RCC 7860 (cell line): ENCODE results near the gene PIK3IP1.
"Not testable (repeated sequence)": the region's sequence is repeated elsewhere in the genome, so short reads cannot be mapped to it uniquely, and the experiment has no call there.

Source experiments
- DNase-seq: peaks from one replicate; pipeline ENCODE4 v3.0.0-alpha.2; 2015; ENCODE audit warnings: low spot score
- FAIRE-seq: peaks from 2 replicates; lab custom pipeline; 2012; peaks lifted over from hg19 to GRCh38; lab: Jason Lieb, UNC

Gene PIK3IP1, protein sequence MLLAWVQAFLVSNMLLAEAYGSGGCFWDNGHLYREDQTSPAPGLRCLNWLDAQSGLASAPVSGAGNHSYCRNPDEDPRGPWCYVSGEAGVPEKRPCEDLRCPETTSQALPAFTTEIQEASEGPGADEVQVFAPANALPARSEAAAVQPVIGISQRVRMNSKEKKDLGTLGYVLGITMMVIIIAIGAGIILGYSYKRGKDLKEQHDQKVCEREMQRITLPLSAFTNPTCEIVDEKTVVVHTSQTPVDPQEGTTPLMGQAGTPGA

DNA sequence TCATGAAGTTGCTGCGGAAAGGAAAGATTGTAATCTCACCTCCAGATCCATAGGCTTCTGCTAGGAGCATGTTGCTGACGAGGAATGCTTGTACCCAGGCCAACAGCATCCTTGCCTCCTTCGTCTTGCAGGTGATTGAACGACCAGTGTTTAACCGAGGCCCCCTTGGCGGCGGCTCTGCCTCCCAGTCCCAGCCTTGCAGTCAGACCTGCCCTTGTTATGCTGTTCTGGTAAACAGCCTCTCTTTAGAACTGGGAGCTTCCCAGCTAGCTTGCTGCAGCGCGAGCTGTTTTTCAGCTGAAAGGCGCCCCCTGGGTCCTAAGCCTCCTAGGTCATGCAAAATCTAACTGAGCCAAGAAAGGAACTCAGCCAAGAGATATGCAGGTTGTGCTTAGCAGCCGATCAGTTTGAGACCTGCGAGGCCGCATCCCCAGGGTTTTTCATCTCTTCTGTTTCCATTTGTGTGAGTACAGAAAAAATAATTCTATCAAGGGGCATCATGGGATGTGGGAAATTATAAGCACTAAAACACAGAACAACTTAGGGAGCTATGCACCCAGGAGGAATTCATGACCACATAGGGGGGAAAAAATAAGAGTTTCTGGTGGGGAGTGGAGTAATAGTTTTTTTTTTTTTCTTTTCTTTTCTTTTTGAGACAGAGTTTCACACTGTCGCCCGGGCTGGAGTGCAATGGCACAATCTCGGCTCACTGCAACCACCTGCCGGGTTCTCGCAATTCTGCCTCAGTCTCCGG is at the start of gene PIK3IP1:
Gene PIK3IP1, minus strand, starts transcription at position 253 of the 754 bp plus-strand sequence. Its CDS starts 144 bp downstream, at position 109.
- peak; percentile 47 for DNase-seq
- no peak for FAIRE-seq

- no peak for FAIRE-seq
These were observed 49.2 kb upstream of the PIK3IP1 start for GRCh38 chr22:31341386-31342088.

DNA sequence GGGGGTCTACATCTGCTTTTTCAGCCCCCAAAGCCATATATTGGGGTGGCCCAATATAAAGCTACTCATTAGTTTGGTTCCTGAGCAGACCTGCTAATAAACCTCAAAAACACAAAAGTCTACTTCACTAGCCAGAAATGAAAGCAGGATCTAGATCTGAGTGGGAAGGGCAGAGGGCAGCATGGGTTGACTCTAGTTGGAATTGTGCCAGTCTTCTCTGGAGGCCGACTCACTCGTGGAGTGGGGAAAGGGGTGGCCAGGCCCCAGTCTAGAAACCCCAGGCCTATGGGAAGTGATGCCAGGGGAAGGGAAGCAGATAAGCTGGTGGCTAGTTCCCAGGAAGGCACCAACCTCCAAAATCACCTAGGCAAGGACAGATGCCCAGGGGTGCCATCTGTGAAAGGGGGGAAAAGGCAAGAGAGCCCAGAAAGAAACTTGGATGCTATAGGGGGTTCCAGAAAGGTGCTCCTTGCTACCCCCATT is 48.5 kb upstream of the PIK3IP1 start:
- DNase-seq = no peak
- FAIRE-seq = no peak

More at GRCh38 chr22:31341386-31342088, 49.2 kb upstream of the PIK3IP1 start:
- no peak for DNase-seq

DNA sequence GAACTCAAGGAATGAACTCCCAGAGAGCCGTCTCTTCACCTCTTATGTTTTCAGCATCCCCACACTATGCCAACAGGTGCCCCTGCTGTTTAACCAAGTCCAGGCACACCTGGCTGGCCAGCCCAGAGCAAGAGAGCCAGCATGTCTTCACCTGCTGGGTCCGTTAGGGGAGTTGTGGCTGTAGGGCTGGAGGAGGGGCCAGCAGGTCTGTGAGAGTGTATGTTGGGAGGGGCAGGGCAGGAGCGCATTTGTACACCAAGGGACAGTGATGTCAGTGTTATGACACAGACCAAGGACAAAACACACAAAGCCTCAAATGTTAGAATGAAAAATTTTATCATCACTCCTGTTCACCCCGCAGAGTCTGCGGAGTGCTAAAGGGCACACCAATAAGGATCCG is 48.1 kb upstream of the PIK3IP1 start:
- no peak for DNase-seq
- no peak for FAIRE-seq

GRCh38 chr22:31339148-31339832 is 47.0 kb upstream of the PIK3IP1 start:
- no peak for FAIRE-seq
- DNase-seq = no peak

- DNase-seq (no peak), FAIRE-seq (no peak)
These were observed 44.9 kb upstream of the PIK3IP1 start for GRCh38 chr22:31337178-31337577.

DNA sequence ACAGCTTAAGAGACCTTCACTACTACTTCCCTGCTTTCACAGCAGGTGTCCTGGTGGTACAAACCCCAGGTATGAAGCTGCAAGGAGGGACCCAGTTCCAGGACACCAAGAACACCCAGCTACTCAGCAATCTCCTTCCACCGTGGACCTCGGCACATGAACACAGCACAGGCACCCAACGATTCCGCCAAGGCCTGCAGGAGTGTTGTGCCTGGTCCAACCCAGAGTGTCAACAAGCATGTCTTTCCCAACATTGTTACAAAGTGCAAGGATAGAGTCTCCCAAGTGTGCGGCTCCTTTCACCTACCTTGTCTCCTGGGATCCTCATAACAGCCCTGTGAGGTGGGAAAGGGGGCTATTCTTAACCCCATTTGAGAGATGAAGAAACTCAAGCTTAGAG is 42.0 kb upstream of the PIK3IP1 start:
- FAIRE-seq (no peak), DNase-seq (no peak)

DNA sequence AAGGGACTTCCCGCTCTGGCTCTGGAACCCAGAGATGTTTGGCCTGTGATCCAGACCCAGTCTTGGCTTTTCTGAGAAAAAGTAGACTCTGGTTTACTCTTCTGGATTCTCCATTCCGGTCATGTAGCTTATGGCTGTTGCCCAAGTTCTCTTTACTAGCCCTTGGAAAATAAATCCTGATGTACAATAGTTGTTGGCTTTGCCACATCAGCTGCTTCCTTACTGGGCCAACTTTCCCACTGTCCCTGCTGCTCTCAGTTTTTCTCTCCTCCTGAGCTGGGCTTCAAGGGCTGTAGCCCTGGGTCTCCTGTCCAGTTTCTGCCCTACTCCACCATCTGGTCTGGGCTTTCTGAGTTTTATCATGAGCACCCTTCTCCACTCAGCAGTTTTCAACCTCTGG is 41.4 kb upstream of the PIK3IP1 start:
- DNase-seq (no peak), FAIRE-seq (no peak)

DNA sequence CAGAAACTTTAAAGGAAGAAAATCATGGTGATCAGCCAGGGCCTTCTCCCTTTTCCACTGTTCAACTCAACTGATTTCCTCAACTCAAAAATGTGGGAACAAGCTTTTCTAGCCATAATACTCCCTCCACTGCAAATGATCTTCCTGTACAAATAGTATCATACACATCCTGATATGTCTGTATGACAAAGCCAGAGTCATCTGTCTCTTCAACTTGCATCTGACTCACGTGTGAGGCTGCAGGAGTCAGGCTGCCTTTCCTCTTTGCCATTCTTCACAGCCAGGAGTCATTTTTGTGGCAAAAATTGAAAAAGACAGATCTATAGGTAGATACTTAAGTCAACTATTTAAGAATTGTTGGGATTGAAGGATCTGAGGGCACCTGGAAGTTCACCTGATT is 40.6 kb upstream of the PIK3IP1 start:
- no peak for FAIRE-seq
- no peak for DNase-seq

GRCh38 chr22:31332010-31332409 is 39.7 kb upstream of the PIK3IP1 start:
- no peak for DNase-seq
- no peak for FAIRE-seq

DNA sequence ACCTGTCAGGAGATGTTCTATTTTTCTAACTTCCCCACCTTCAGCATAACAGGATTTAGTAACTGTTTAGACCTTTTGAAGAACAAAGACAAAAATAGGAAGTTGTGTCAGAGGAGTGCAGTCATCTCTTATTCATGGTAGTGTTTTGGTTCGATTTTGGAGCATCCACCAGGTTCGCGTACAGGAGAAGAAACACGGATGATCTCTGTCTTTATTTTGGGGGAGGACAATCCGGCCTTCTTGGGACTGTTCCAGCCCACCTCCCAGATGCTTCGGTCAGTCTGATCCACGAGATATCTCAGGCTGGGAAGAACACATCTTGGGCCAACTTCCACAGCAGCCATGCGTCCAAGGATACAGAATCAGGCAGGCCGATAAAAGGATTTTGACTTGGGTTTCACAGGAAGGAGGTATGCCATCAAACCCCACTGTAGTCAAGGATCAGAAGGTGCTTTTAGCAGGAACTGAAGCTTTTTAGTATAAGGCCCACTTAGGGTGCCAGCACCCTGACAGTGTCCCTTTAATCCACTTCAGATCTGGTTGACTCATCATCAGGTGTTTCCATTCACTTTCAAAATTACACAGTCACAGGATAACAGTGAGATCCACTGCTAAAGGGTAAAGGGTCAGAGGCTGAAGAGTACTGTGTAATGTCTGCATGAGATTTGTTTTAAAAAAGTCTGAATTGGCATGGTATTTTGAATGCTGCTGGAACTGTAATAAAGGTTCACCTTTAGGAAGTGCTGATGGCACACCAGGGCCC is 37.3 kb upstream of the PIK3IP1 start:
- FAIRE-seq = no peak
- DNase-seq = no peak

DNA sequence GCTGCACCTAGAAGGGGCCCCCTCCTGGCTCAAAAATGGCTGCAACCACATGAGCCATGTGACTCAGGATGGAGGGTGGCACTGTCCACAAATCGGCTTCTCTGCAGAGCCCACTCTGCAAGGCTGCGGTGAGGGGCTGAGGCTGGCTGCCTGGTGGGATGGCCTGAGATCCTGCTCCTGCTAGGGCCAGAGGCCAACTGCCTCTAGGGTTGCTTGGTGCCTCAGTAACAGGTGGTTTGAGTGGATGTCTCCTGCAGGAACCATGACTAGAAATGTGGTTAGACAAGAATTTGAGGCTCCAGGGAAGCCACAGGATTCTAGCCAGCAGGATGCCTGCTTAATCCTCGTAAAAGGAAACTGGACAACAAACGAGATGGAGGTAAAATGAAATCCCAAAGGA is 36.7 kb upstream of the PIK3IP1 start:
- FAIRE-seq = no peak
- DNase-seq = no peak

GRCh38 chr22:31328544-31328960 is 36.3 kb upstream of the PIK3IP1 start:
- FAIRE-seq (no peak), DNase-seq (no peak)

GRCh38 chr22:31327806-31328543 is 35.7 kb upstream of the PIK3IP1 start:
- FAIRE-seq (no peak), DNase-seq (no peak)

- no peak for DNase-seq
- FAIRE-seq = no peak
These were observed 34.6 kb upstream of the PIK3IP1 start for GRCh38 chr22:31326877-31327276.

- no peak for DNase-seq
- no peak for FAIRE-seq
These were observed 31.6 kb upstream of the PIK3IP1 start for GRCh38 chr22:31323578-31324550.

DNA sequence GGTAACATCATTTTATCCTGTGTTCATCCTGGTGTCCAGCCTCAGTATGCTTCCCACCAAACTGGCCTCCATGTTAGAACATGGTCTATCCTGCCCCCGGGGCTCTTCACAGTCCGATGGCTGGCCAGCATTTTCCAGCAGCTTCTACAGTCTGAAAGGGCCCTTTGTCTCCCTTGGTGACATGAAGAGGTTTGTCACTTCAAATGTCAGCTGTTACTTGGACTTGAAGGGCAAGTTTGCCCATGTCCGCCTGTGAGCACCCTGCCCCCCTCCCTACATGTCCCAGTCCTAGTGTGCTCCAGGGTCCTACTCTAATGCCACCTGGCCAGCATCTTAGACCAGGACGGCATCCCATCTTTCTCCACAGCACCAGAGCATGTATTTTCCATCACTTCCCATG is 29.1 kb upstream of the PIK3IP1 start:
- FAIRE-seq = no peak
- no peak for DNase-seq

GRCh38 chr22:31314220-31314619 is 21.9 kb upstream of the PIK3IP1 start:
- FAIRE-seq, DNase-seq: not testable (repeated sequence)
